ENCODE measurements around the gene WNT11.

GRCh38 chr11:76162336-76163288 is 43.7 kb downstream of the WNT11 start:
- TF ChIP-seq TARDBP (IDR thresholded peaks at IDR 0.05) (no peak), ELF4 (IDR thresholded peaks at IDR 0.05) (no peak), CTBP1 (IDR thresholded peaks at IDR 0.05; ENCODE audit: borderline replicate concordance) (no peak), BHLHE40 (IDR thresholded peaks at IDR 0.05; ENCODE audit: borderline replicate concordance) (no peak), FOXM1 (IDR thresholded peaks at IDR 0.05; ENCODE audit: borderline replicate concordance) (no peak), NFRKB (IDR thresholded peaks at IDR 0.05) (no peak), FOXK2 (IDR thresholded peaks at IDR 0.05) (no peak)

Data from HEK293T (cell line).